Measurements from ENCODE around the gene RTL10.
"Not testable (repeated sequence)": the region's sequence is repeated elsewhere in the genome, so short reads cannot be mapped to it uniquely, and the experiment has no call there.

Gene RTL10

GRCh38 chr22:19888131-19888746, 33.6 kb upstream of the RTL10 start:
- DNase-seq = no peak

- DNase-seq = no peak
Measured at GRCh38 chr22:19887256-19887985, 32.7 kb upstream of the RTL10 start.

GRCh38 chr22:19886605-19887255, 32.1 kb upstream of the RTL10 start:
- DNase-seq = no peak

GRCh38 chr22:19885841-19886592, 31.3 kb upstream of the RTL10 start:
- DNase-seq = no peak

GRCh38 chr22:19884954-19885751, 30.5 kb upstream of the RTL10 start:
- DNase-seq = no peak

- DNase-seq = no peak
Measured at GRCh38 chr22:19884161-19884953, 29.7 kb upstream of the RTL10 start.

- DNase-seq = not testable (repeated sequence)
Measured at GRCh38 chr22:19883446-19883845, 28.8 kb upstream of the RTL10 start.

GRCh38 chr22:19882446-19883381, 28.0 kb upstream of the RTL10 start:
- DNase-seq = no peak

GRCh38 chr22:19880786-19881569, 26.3 kb upstream of the RTL10 start:
- DNase-seq = no peak

- no peak for DNase-seq
Measured at GRCh38 chr22:19879992-19880785, 25.5 kb upstream of the RTL10 start.

- peak; percentile 29 for DNase-seq
Measured at GRCh38 chr22:19879643-19879991, 24.9 kb upstream of the RTL10 start.

- DNase-seq = no peak
Measured at GRCh38 chr22:19879246-19879570, 24.5 kb upstream of the RTL10 start.

- DNase-seq = no peak
Measured at GRCh38 chr22:19878461-19879245, 24.0 kb upstream of the RTL10 start.

- peak; percentile 28 for DNase-seq
Measured at GRCh38 chr22:19877626-19878339, 23.1 kb upstream of the RTL10 start.

- DNase-seq = no peak
Measured at GRCh38 chr22:19876941-19877625, 22.4 kb upstream of the RTL10 start.

- DNase-seq = peak; percentile 30
Measured at GRCh38 chr22:19876314-19876940, 21.8 kb upstream of the RTL10 start.

Measured in activated CD4-positive, CD25-positive, alpha-beta regulatory T cell treated with anti-CD3 and anti-CD28 coated beads, Interleukin-2, amount 50 U/mL, for 72 hours (primary cell).